H9 (cell line): ENCODE data around the gene RPL27. TPM values are rescaled to one million over a fixed set of nuclear protein-coding genes. Genes with fewer than 3 reads are reported as not detected.

Experiments used
- DNase-seq: peaks from one replicate; pipeline ENCODE4 v3.0.0-alpha.2; 2017
- H2AFZ ChIP-seq: one replicate; pipeline ENCODE4 v1.6.1; 2013; ENCODE audit warnings: mild to moderate bottlenecking, low read length, control low read depth, moderate library complexity
- H2AK5ac ChIP-seq: 2 replicates; pipeline ENCODE4 v1.6.1; 2013; ENCODE audit warnings: low read length, control low read depth, mixed read lengths; ENCODE audit not compliant: insufficient read length
- H2BK120ac ChIP-seq: one replicate; pipeline ENCODE4 v1.6.1; 2013; ENCODE audit warnings: low read depth, mild to moderate bottlenecking, low read length, control low read depth, inconsistent platforms; ENCODE audit not compliant: poor library complexity, severe bottlenecking
- H2BK12ac ChIP-seq: 2 replicates; pipeline ENCODE4 v1.6.1; 2013; ENCODE audit warnings: low read length, control low read depth, mixed read lengths, low read depth; ENCODE audit not compliant: insufficient read length
- H2BK15ac ChIP-seq: 2 replicates; pipeline ENCODE4 v1.6.1; 2013; ENCODE audit warnings: low read depth, low read length, control low read depth
- H2BK20ac ChIP-seq: one replicate; pipeline ENCODE4 v1.6.1; 2013; ENCODE audit warnings: low read depth, mild to moderate bottlenecking, low read length, control low read depth, inconsistent platforms; ENCODE audit not compliant: poor library complexity, severe bottlenecking
- H2BK5ac ChIP-seq: 2 replicates; pipeline ENCODE4 v1.6.1; 2013; ENCODE audit warnings: low read length, control low read depth, mixed read lengths; ENCODE audit not compliant: insufficient read length
- H3K14ac ChIP-seq: 2 replicates; pipeline ENCODE4 v1.6.1; 2013; ENCODE audit warnings: low read length, control low read depth; ENCODE audit not compliant: insufficient read depth
- H3K18ac ChIP-seq: 2 replicates; pipeline ENCODE4 v1.6.1; 2013; ENCODE audit warnings: low read depth, mild to moderate bottlenecking, mixed read lengths, low read length, control low read depth; ENCODE audit not compliant: insufficient read length
- H3K23ac ChIP-seq: 2 replicates; pipeline ENCODE4 v1.6.1; 2013; ENCODE audit warnings: low read length, control low read depth, mixed read lengths, low read depth; ENCODE audit not compliant: insufficient read length
- H3K23me2 ChIP-seq: 2 replicates; pipeline ENCODE4 v1.6.1; 2013; ENCODE audit warnings: low read depth, mild to moderate bottlenecking, mixed read lengths, low read length, control low read depth; ENCODE audit not compliant: insufficient read length, poor library complexity, severe bottlenecking
- H3K27ac ChIP-seq: 2 replicates; pipeline ENCODE4 v1.5.1; 2013; ENCODE audit warnings: low read length, control low read depth, mixed read lengths, low read depth; ENCODE audit not compliant: insufficient read length
- H3K27me3 ChIP-seq: 2 replicates; pipeline ENCODE4 v1.6.1; 2013; ENCODE audit warnings: low read length, control low read depth, inconsistent platforms; ENCODE audit not compliant: insufficient read depth
- H3K4ac ChIP-seq: 2 replicates; pipeline ENCODE4 v1.6.1; 2013; ENCODE audit warnings: low read depth, mild to moderate bottlenecking, control low read depth, inconsistent platforms, low read length, moderate library complexity
- H3K4me1 ChIP-seq: 2 replicates; pipeline ENCODE4 v1.6.1; 2013; ENCODE audit warnings: low read length, control low read depth, inconsistent platforms; ENCODE audit not compliant: insufficient read depth
- H3K4me2 ChIP-seq: 2 replicates; pipeline ENCODE4 v1.6.1; 2013; ENCODE audit warnings: low read length, control low read depth, mixed read lengths; ENCODE audit not compliant: insufficient read length, insufficient read depth
- H3K56ac ChIP-seq: 2 replicates; pipeline ENCODE4 v1.6.1; 2013; ENCODE audit warnings: low read depth, mild to moderate bottlenecking, mixed read lengths, low read length, control low read depth; ENCODE audit not compliant: insufficient read length
- H3K79me1 ChIP-seq: 2 replicates; pipeline ENCODE4 v1.6.1; 2013; ENCODE audit warnings: low read depth, mild to moderate bottlenecking, moderate library complexity, low read length, control low read depth, inconsistent platforms; ENCODE audit not compliant: insufficient read depth, poor library complexity, severe bottlenecking
- H3K79me2 ChIP-seq: 2 replicates; pipeline ENCODE4 v1.6.1; 2013; ENCODE audit warnings: low read length, control low read depth, inconsistent platforms; ENCODE audit not compliant: insufficient read depth
- H3K9ac ChIP-seq: 2 replicates; pipeline ENCODE4 v1.6.1; 2013; ENCODE audit warnings: low read length, control low read depth, mixed read lengths; ENCODE audit not compliant: insufficient read length; ENCODE audit errors: extremely low read depth
- H3K9me3 ChIP-seq: one replicate; pipeline ENCODE4 v1.6.1; 2013; ENCODE audit warnings: low read depth, low read length, inconsistent platforms; ENCODE audit not compliant: control insufficient read depth
- H3T11ph ChIP-seq: one replicate; pipeline ENCODE4 v1.6.1; 2013; ENCODE audit warnings: mild to moderate bottlenecking, low read length, control low read depth, inconsistent platforms
- H4K20me1 ChIP-seq: one replicate; pipeline ENCODE4 v1.6.1; 2013; ENCODE audit not compliant: control insufficient read depth, insufficient read length, insufficient read depth
- H4K5ac ChIP-seq: 2 replicates; pipeline ENCODE4 v1.6.1; 2013; ENCODE audit warnings: low read depth, mild to moderate bottlenecking, mixed read lengths, low read length, control low read depth; ENCODE audit not compliant: insufficient read length
- H4K8ac ChIP-seq: replicated peaks from 2 replicates; pipeline ENCODE4 v1.6.1; 2013; ENCODE audit warnings: low read length, control low read depth, mixed read lengths, low read depth; ENCODE audit not compliant: insufficient read length
- H4K91ac ChIP-seq: 2 replicates; pipeline ENCODE4 v1.6.1; 2013; ENCODE audit warnings: low read depth, mild to moderate bottlenecking, moderate library complexity, mixed read lengths, low read length, control low read depth; ENCODE audit not compliant: insufficient read length
- H3K27ac Mint-ChIP-seq, 3 experiments: 2 replicates in 2 of 3; 3 replicates in 1 of 3; pipeline ENCODE4 v1.8.0; 2020 to 2021; ENCODE audit warnings: mixed read lengths in 3 of 3, mild to moderate bottlenecking in 1 of 3, moderate library complexity in 1 of 3
- H3K27me3 Mint-ChIP-seq: 2 replicates; pipeline ENCODE4 v1.8.0; 2021; ENCODE audit warnings: low read depth, mild to moderate bottlenecking, moderate library complexity, mixed read lengths
- H3K36me3 Mint-ChIP-seq, 3 experiments: 2 replicates in 2 of 3; 3 replicates in 1 of 3; pipeline ENCODE4 v1.8.0; 2020 to 2021; ENCODE audit warnings: low read depth in 3 of 3, mixed read lengths in 3 of 3; ENCODE audit not compliant: insufficient read depth in 1 of 3
- H3K4me1 Mint-ChIP-seq, 2 experiments: 2 replicates each; pipeline ENCODE4 v1.8.0; 2020; ENCODE audit warnings: mixed read lengths in 2 of 2
- H3K4me3 Mint-ChIP-seq, 2 experiments: 2 replicates in 1 of 2; 3 replicates in 1 of 2; pipeline ENCODE4 v1.8.0; 2020 to 2021; ENCODE audit warnings: mild to moderate bottlenecking in 2 of 2, mixed read lengths in 2 of 2, moderate library complexity in 1 of 2
- H3K9me3 Mint-ChIP-seq, 2 experiments: 2 replicates in 1 of 2; 3 replicates in 1 of 2; pipeline ENCODE4 v1.8.0; 2020; ENCODE audit warnings: mild to moderate bottlenecking in 2 of 2, mixed read lengths in 2 of 2, moderate library complexity in 1 of 2
- CTCF ChIP-seq: fragments of 200-600 bp; sonication (generic); conservative IDR thresholded peaks from 3 replicates; pipeline ENCODE4 v1.8.0; 2021; ENCODE audit warnings: antibody characterized with exemption, mild to moderate bottlenecking
- WGBS: extraction: QIAGEN DNeasy Blood & Tissue Kit; methylation state at CpG from one replicate; pipeline ENCODE4 v1.1.7; 2013; ENCODE audit warnings: missing lambda C conversion rate, low lambda C conversion rate, mixed read lengths; ENCODE audit not compliant: insufficient read length; ENCODE audit errors: extremely low coverage; 5-methylcytosine and 5-hydroxymethylcytosine counted together
- long read RNA-seq: library from polyadenylated mRNA; unstranded; transcript quantifications from one replicate; pipeline ENCODE4 v2.0.0, GENCODE V29; 2020
- total RNA-seq: library from RNA; stranded (reverse); gene quantifications from 2 replicates; pipeline ENCODE4 v1.2.1, GENCODE V29; 2021

The RPL27 gene
- 1,514 and 1,552 TPM in 2 replicates for total RNA-seq
- long read RNA-seq, transcript RPL27-208 (3 exons, 1,872 nt) = minor isoform, 19 of 330 reads
- long read RNA-seq, transcript RPL27-201 (5 exons, 505 nt) = major isoform, 239 of 330 reads
- long read RNA-seq, transcript RPL27-206 (4 exons, 730 nt) = minor isoform, 54 of 330 reads
- long read RNA-seq, partial matches to known transcripts = 6 of 330 reads
- long read RNA-seq, other reads (novel, unspliced or antisense) = 10 of 330 reads

- H2AFZ ChIP-seq = no peak within 1 kb of the TSS
- no peak within 1 kb of the TSS for H2BK120ac ChIP-seq
- peaks cover 37 to 58% (median 52%) of the 10 kb centered on the region in 3 experiments for H3K36me3 Mint-ChIP-seq
- no peak within 1 kb of the TSS for H4K91ac ChIP-seq
- peak within 1 kb of the TSS; percentile 58 for H4K8ac ChIP-seq
- no peaks in the 10 kb centered on the region for H3K27me3 Mint-ChIP-seq
- H2AK5ac ChIP-seq = no peak within 1 kb of the TSS
- peak; percentile 89 for TF ChIP-seq CTCF
- H3K9me3 ChIP-seq = no peaks in the 10 kb centered on the region
- H3K18ac ChIP-seq = peak within 1 kb of the TSS; percentile 81
- H3K4me3 Mint-ChIP-seq = peak within 1 kb of the TSS; percentile 97 to 98
- no peaks in the 10 kb centered on the region; a peak in 1 of 5 replicates for H3K9me3 Mint-ChIP-seq
- H3K23ac ChIP-seq = no peak within 1 kb of the TSS
- H3K79me1 ChIP-seq = peaks cover 6% of the 10 kb centered on the region
- H3T11ph ChIP-seq = no peak within 1 kb of the TSS
- no CpG with 5 or more reads among the region's 49 CpGs for WGBS
- no peak within 1 kb of the TSS for H2BK12ac ChIP-seq
- H3K27me3 ChIP-seq = no peaks in the 10 kb centered on the region
- H3K79me2 ChIP-seq = peaks cover 15% of the 10 kb centered on the region; the same call in 1 of the 2 replicates
- H3K4me1 Mint-ChIP-seq = peaks cover 20 to 25% of the 10 kb centered on the region in 2 experiments
- peak within 1 kb of the TSS; percentile 74 for H4K5ac ChIP-seq
- peak within 1 kb of the TSS; percentile 40; the same call in 1 of the 2 replicates for H3K4ac ChIP-seq
- H3K4me1 ChIP-seq = no peaks in the 10 kb centered on the region
- peaks cover 10% of the 10 kb centered on the region for H3K23me2 ChIP-seq
- no peak within 1 kb of the TSS for H2BK20ac ChIP-seq
- H3K27ac ChIP-seq = peak within 1 kb of the TSS; percentile 13
- peak within 1 kb of the TSS; percentile 15 for H2BK5ac ChIP-seq
- no peak within 1 kb of the TSS for H2BK15ac ChIP-seq
- peak within 1 kb of the TSS; percentile 95 for H3K4me2 ChIP-seq
- peak; percentile 100 for DNase-seq
- H3K27ac Mint-ChIP-seq = peak within 1 kb of the TSS; percentile 98 to 100 (median 99)
- peak within 1 kb of the TSS; percentile 98 for H3K9ac ChIP-seq
- H4K20me1 ChIP-seq = no peaks in the 10 kb centered on the region
- peak within 1 kb of the TSS; percentile 92 for H3K14ac ChIP-seq
- peak within 1 kb of the TSS; percentile 38 for H3K56ac ChIP-seq
Observed at GRCh38 chr17:42997984-42998938, at the start of gene RPL27. Gene RPL27, plus strand, starts transcription at chr17:42998419. Its CDS starts 332 bp downstream, at chr17:42998751.
